GM18505 (cell line): ENCODE results near the gene ITGA2.
"Not testable (repeated sequence)": the region's sequence is repeated elsewhere in the genome, so short reads cannot be mapped to it uniquely, and the experiment has no call there.

Source experiments
- ATAC-seq: cut with Tn5 transposase; IDR thresholded peaks from one replicate; pipeline ENCODE4 v1.9.1; 2021; ENCODE audit not compliant: unreplicated experiment
- POLR2A ChIP-seq: IDR thresholded peaks from 4 replicates; pipeline ENCODE4 v1.6.1; 2011; ENCODE audit warnings: borderline replicate concordance; ENCODE audit not compliant: insufficient read depth, insufficient read length; ENCODE audit errors: extremely low read depth

ITGA2 gene

DNA sequence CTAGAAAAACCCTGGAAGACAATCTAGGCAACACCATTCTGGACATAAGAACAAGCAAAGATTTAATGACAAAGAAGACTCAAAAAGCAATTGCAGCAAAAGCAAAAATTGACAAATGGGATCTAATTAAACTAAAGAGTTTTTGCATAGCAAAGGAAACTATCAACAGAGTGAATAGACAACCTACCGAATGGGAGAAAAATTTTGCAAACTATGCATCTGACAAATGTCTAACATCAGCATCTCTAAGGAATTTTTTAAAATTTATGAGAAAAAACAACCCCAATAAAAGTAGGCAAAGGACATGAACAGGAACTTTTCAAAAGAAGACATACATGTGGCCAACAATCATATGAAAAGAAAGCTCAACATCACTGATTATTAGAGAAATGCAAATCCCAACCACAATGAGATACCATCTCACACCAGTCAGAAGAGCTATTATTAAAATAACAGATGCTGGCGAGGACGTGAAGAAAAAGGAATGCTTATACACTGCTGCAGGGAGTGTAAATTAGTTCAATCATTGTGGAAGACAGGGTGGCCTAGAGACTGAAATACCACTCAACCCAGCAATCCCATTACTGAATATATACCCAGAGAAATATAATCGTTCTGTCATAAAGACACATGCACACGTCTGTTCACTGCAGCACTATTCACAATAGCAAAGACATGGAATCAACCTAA, 116.6 kb downstream of the ITGA2 start:
- ATAC-seq, result no peak
- no peak for TF ChIP-seq POLR2A

DNA sequence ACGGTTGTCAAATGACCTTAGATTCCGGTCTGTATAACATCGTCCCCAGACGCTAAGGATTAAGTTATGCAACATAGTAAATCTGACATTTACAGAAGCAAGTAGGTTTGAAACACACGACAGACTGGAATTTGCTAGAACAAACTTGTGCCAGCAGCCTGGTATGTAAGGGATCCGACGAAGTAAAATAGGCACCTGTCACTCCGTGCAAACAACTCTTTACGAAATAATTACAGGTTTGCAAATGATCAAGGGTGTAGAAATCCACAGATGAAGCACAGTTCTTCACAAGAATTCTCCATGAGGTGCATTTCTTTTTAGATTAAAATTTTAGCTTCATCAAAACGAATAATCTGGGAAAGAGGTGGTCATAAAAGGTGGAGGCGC, 119.9 kb downstream of the ITGA2 start:
- TF ChIP-seq POLR2A, result no peak
- peak; percentile 15 for ATAC-seq

DNA sequence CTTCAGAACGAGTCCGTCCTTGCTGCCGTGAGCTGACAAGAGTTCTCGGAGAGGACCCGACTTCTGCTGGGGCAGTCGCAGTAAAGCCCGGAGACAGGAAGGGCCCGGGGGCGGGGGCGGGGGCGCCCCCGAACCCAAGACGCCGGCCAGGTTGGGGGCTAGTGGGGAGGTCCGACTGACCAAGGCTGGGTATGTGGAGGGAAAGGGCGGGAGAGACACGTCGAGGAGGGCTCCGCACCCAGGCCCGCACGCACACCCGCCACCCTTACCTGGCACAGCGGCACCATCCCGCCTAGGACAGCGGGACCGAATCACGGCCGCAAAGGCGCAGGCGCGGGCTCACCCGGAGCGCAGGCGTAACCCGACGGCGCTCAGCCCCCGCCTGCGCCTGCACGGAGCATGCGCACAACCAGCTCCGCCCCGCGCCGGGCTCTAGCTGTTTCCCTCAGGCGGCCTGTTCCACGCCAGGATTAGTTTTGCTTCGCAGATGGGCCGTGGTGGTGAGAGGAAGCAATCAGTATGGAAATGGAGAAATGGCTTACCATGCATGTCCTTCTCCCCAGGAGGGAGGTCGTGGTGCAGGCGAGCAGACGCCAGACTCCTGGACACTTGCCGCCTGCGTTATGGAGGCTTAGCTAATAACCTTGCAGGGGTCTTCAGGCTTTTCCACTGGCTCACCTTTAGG, 120.4 kb downstream of the ITGA2 start, which contains the start of gene MOCS2:
TSS of gene MOCS2 (minus strand) at position 315 of the 685 bp plus-strand sequence. CDS start 2,583 bp downstream, outside the sequence.
- peak; percentile 98 for ATAC-seq
- TF ChIP-seq POLR2A, result peak; percentile 92

DNA sequence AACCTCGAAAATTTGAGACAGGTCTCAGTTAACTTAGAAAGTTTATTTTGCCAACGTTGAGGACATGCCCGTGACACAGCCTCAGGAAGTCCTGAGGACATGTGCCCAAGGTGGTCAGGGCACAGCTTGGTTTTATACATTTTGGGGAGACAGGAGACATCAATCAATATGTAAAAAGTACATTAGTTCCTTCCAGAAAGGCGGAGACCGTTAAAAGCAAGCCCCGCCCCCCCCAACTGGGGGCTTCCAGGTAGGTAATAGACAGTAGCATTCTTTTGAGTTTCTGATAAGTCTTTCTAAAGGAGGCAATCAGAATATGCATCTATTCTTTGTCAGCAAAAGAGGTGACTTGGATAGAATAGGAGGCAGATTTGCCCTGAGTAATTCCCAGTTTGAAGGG, 121.0 kb downstream of the ITGA2 start:
- peak; percentile 3 for ATAC-seq
- TF ChIP-seq POLR2A, result no peak

DNA sequence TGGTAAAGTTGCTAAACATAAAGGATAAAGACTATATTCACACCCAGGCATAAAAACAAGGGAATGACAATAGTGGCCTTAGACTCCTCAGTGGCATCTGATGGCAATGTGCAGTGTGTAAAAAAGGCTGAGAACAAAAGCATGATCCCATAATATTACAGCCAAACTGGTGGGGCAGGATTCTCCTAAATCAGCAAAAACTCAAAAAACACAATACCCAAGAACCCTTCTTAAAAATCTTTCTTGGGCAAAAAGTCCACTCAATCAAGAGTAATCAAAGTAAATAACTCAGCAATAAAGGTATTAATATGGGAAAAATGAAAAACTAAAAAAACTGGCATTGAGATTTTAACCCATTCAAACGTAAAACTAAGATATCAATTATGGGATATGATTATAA, 122.0 kb downstream of the ITGA2 start:
- ATAC-seq, result no peak
- TF ChIP-seq POLR2A, result no peak

DNA sequence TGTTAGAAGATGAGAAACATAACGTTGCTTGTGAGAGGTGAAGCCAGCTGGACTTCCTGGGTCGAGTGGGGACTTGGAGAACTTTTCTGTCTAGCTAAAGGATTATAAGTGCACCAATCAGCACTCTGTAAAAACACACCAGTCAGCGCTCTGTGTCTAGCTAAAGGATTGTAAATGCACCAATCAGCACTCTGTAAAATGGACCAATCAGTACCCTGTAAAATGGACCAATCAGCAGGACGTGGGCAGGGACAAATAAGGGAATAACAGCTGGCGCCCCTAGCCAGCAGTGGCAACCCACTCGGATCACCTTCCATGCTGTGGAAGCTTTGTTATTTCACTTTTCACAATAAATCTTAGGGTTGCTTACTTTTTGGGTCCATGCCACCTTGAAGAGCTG, 123.2 kb downstream of the ITGA2 start:
- ATAC-seq, result not testable (repeated sequence)

DNA sequence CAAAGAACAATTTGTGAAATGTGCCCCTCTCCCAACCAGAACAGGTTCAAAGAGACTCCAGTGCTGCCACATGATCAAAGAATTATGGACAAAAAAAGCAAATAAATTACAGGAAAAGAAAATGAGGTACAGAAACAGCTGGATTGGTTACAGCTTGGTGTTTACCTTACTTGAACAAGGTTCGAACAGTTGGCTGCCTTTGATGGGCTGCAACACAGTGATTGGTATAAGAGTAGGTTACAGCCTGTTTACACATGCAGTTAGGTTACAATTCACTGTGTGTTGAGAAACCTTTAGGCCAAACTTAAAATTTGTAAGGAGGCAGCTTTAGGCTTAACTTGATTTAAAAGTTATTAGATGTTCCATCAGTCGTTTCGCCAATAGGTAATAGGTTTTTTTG, 123.8 kb downstream of the ITGA2 start:
- no peak for TF ChIP-seq POLR2A
- ATAC-seq, result no peak

DNA sequence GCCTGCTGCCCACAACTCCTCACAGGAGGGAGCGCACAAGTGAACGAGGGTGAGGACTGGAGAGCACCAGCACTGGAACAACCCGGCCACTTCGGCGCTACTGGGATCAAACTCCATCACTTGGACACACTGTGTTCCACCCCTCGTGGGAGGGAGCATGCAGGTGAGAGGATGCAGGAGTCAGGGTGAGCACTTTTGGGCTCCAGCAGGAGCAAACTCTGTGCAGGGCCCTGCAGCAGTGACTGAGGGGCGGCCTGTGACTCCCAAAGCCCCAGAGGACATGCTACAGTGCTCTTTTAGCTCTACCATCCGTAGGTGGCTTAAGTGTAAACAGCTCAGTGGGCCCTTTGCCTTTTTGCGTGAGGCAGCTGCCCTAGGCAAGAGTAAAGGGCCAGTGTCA, 124.8 kb downstream of the ITGA2 start:
- ATAC-seq, result no peak
- TF ChIP-seq POLR2A, result no peak

DNA sequence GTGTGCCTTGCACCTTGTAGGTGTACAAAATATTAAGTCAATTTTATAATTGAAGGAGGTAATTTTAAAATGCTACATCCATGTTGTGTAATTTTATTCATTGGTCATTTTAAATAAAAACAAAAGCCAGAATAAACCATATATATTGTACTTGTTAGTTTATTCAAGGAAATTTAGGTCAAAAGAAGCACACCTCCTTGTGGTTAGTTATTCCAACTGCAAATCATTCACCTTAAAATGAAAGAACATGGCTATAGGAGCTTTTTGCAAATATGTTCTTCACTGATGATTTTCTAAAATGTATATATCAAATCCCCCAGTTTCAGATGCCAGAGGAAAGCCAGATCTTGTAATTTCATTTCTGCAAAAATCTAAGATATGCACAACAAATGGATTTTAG, 125.8 kb downstream of the ITGA2 start:
- ATAC-seq, result no peak
- TF ChIP-seq POLR2A, result no peak

DNA sequence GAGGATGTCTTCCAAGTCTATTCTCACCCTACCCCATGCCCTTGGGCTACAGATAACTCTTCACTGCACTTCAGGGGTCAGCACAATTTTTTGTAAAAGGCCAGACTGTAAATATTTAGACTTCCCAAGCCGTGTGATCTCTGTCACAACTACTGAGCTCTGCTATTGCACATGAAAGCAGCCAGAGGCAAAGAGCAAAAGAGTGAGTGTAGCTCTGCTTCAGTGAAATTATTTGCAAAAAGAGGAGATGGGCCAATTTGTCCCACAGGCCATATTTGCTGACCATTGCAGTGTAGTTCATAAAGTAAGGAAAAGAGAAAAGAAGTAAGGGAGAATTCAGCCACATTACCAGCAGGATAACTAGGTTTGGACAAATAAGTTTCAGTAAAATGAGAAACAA, 127.4 kb downstream of the ITGA2 start:
- no peak for ATAC-seq
- no peak for TF ChIP-seq POLR2A

DNA sequence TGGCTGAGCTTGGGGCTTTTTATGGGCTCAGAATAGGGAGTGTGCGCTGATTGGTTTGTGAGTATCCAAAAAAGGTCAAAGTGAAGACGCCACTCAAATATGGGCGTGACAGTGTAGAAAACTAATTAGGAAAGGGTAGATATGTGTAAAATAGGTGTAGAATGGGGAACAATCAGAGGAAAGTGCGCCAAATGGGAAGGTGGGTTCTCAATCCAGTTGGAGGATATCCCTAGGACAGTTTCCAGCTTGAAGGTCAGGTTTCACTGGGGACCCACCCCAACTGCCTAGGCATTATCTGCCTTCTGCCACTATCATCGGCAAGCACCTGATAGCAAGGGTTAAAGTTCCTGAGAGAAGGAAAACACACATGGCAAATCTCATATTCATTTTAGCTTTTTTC, 129.7 kb downstream of the ITGA2 start:
- no peak for TF ChIP-seq POLR2A
- ATAC-seq, result no peak

DNA sequence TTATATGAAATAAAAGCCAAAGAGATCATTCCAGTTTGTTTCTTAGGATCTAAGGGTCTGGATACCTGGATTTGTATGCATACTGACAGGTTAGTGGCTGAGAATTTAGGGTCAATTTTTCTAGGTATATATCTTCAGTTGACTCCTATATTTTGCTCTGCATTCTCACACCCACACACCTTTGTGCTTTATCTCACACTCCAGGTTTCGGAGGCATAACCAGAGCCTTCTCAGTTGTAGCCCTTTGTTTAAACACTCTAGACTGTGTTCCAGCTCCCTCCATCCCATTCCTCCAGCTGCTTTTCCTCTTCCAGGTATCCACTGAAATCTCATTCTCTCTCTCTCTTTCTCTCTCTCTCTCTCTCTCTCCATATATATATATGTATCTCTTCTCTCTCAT, 131.0 kb downstream of the ITGA2 start:
- no peak for TF ChIP-seq POLR2A
- no peak for ATAC-seq

DNA sequence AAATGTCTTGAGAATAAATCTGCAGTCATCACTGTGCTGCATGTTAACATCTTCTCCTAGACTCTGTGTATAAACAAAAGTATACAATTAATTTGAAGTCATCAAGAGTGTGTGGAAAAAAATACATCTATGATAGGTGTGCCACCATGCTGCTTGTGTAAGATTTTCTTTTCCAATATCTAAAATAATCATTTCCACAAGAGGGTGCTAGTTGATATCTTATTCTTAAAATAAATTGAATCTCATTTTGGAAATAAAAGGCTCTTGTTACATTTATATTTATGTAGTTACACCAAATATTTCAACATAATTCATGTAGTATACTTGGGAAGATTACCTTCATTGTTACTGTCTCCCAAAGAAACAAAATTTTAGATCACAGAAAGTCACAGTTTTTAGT, 134.6 kb downstream of the ITGA2 start:
- no peak for TF ChIP-seq POLR2A
- no peak for ATAC-seq

DNA sequence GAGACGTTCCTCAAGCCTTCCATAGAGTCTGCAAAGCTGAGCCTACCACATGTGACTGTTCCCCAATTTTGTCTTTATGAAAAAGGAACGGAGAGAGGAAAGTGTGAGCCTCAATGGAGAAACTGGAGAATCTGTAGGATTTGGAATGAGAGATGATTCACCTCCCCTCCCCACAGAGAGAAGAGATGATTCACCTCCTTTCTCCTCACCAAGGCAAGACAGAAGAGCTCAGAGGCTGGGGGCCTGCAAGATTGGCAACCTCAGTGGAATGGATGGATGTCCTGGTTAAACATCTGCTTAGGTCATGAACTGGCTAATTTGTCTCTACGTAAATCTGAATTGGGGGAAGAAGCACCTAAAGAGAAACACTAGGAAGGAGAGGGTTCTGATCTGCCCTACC, 137.4 kb downstream of the ITGA2 start:
- no peak for ATAC-seq
- no peak for TF ChIP-seq POLR2A
